ENCODE measurements around the gene NRXN3.

The NRXN3 gene

DNA sequence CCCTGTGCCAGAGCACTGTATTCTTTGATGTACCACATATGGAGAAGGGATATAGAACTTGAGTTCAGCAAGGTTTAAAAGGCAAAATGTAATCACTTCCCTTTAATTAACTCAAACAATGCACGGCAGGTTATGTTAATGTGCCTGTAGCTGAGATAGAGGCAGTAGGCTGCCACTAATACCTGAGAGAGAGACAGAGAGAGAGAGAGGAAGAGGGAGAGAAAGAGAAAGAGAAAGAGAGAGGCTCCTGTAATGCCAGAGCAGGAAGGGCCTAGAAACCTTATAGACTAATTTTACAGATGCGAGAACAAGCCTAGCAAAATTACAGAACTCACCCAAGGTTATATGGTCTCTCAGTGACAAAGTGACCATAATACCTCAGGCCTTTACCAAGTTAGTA lies 679.8 kb downstream of the NRXN3 start:
- Histone ChIP-seq H3K9ac (ENCODE audit: low read length) (no peak overlapping the region), H3K9me3 (ENCODE audit: control insufficient read depth, low read length) (no peaks in the 10 kb centered on the region), H3K4me3 (ENCODE audit: low read length) (no peak overlapping the region), H3K27me3 (ENCODE audit: control insufficient read depth, insufficient read depth, low read length) (no peaks in the 10 kb centered on the region), H3K4me1 (ENCODE audit: control insufficient read depth, insufficient read depth, low read length) (no peaks in the 10 kb centered on the region), H3K36me3 (ENCODE audit: control insufficient read depth, insufficient read depth, low read length) (no peaks in the 10 kb centered on the region)

DNA sequence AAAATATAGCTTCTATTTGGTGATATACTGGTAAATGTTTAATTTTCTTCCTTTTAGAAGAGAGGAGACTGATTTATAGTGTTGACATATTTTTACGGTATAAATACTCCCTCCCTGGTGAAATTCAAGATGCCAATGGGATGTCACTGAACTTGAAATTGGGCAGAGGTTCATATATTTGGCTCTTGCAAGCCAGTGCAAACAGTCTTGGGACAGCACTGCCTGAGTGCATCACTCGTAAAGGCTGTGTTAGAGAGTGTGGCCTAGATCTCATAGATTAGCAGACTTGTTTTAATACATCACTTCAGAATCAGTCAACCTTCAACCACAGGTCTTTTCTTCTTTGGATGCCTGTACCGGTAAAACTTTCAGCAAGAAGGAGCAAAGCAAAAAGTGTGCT lies 681.0 kb downstream of the NRXN3 start:
- no peak overlapping the region for H3K4me3 ChIP-seq (ENCODE audit: low read length)
- H3K9ac ChIP-seq (ENCODE audit: low read length) = no peak overlapping the region
- no peaks in the 10 kb centered on the region for H3K27me3 ChIP-seq (ENCODE audit: control insufficient read depth, insufficient read depth, low read length)
- no peaks in the 10 kb centered on the region for H3K4me1 ChIP-seq (ENCODE audit: control insufficient read depth, insufficient read depth, low read length)
- H3K36me3 ChIP-seq (ENCODE audit: control insufficient read depth, insufficient read depth, low read length) = no peaks in the 10 kb centered on the region
- no peaks in the 10 kb centered on the region for H3K9me3 ChIP-seq (ENCODE audit: control insufficient read depth, low read length)

DNA sequence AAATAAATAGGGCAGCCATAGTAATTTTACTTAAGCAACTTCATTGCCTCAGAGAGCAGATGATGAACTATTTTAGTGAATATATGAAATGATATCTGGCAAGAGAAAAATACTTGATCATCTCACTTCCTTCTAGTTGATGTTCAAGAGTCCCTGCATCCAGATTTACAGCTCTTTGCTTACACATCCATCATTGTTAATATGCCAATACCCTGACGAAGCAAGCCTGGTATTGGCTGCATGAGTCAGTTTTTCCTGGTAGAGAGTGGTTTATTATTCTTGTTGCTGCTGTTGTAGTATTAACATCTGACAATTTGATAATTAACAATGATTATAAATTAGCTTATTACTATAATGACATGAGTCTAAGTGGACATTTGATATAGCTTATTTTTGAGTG lies 681.9 kb downstream of the NRXN3 start:
- H3K9ac ChIP-seq (ENCODE audit: low read length) = no peak overlapping the region
- no peaks in the 10 kb centered on the region for H3K4me1 ChIP-seq (ENCODE audit: control insufficient read depth, insufficient read depth, low read length)
- no peaks in the 10 kb centered on the region for H3K9me3 ChIP-seq (ENCODE audit: control insufficient read depth, low read length)
- H3K36me3 ChIP-seq (ENCODE audit: control insufficient read depth, insufficient read depth, low read length) = no peaks in the 10 kb centered on the region
- no peaks in the 10 kb centered on the region for H3K27me3 ChIP-seq (ENCODE audit: control insufficient read depth, insufficient read depth, low read length)
- no peak overlapping the region for H3K4me3 ChIP-seq (ENCODE audit: low read length)

DNA sequence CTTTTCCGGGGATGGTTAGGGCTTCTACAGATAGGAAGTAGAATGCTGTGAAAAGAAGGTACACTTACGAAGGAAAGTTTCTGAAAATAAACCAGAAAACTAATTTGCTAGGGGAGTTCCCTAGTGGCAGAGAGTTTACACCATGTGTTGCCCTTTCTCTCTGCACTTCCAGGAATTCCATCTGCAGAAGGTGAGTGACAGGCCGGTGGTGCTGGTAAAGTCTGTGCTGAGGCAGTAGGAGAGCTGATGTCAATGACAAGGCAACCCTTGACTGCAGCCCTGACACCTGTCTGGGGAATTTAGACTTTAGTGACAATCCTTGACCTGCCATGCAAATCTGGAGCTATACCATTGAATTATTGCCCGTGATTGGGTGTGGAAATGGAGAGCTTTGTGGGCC lies 687.8 kb downstream of the NRXN3 start:
- Histone ChIP-seq H3K4me3 (ENCODE audit: low read length) (no peak overlapping the region), H3K9ac (ENCODE audit: low read length) (no peak overlapping the region), H3K27me3 (ENCODE audit: control insufficient read depth, insufficient read depth, low read length) (no peaks in the 10 kb centered on the region), H3K4me1 (ENCODE audit: control insufficient read depth, insufficient read depth, low read length) (no peaks in the 10 kb centered on the region), H3K36me3 (ENCODE audit: control insufficient read depth, insufficient read depth, low read length) (no peaks in the 10 kb centered on the region), H3K9me3 (ENCODE audit: control insufficient read depth, low read length) (no peaks in the 10 kb centered on the region)

DNA sequence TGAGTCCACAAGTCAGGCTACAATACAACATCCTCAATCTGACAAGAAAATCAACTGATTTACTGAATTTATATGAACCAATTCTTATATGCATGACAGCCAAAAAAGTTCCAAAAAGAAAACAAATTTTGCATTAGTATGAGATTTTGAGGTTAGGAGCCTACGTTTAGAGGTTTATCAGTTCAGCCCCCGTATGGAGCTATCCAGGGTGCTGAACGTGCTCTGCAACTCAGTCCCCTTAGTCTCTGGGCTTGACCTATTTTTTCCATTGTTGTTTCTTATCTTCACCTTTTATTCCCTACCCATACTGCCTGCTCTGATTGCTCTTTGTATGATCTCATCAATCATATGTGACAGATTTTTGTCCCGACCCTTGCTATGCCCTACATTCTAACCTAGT lies 693.0 kb downstream of the NRXN3 start:
- Histone ChIP-seq H3K4me3 (ENCODE audit: low read length) (no peak overlapping the region), H3K27me3 (ENCODE audit: control insufficient read depth, insufficient read depth, low read length) (no peaks in the 10 kb centered on the region), H3K4me1 (ENCODE audit: control insufficient read depth, insufficient read depth, low read length) (no peaks in the 10 kb centered on the region), H3K9ac (ENCODE audit: low read length) (no peak overlapping the region), H3K36me3 (ENCODE audit: control insufficient read depth, insufficient read depth, low read length) (no peaks in the 10 kb centered on the region), H3K9me3 (ENCODE audit: control insufficient read depth, low read length) (no peaks in the 10 kb centered on the region)

DNA sequence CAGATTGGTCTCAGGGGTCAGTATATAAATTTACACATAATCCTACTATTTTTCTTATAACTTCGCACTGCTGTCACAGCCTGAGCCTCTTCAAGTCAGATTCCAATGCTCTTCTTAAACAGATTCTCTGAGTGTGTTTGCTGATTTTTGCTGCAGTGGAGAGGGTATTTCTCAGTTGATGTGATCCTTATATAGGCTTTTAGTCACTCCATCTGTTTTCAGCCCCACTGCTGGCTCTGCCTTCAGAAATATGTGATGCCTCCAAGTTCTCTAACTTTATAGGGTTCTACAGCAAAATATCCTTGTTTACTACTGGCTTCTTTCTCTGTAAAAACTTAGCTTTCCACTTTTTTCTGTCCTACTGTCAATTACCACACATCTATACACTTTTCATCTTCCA lies 702.7 kb downstream of the NRXN3 start:
- no peaks in the 10 kb centered on the region for H3K4me1 ChIP-seq (ENCODE audit: control insufficient read depth, insufficient read depth, low read length)
- H3K9ac ChIP-seq (ENCODE audit: low read length) = no peak overlapping the region
- no peaks in the 10 kb centered on the region for H3K9me3 ChIP-seq (ENCODE audit: control insufficient read depth, low read length)
- no peaks in the 10 kb centered on the region for H3K27me3 ChIP-seq (ENCODE audit: control insufficient read depth, insufficient read depth, low read length)
- H3K4me3 ChIP-seq (ENCODE audit: low read length) = no peak overlapping the region
- no peaks in the 10 kb centered on the region for H3K36me3 ChIP-seq (ENCODE audit: control insufficient read depth, insufficient read depth, low read length)

DNA sequence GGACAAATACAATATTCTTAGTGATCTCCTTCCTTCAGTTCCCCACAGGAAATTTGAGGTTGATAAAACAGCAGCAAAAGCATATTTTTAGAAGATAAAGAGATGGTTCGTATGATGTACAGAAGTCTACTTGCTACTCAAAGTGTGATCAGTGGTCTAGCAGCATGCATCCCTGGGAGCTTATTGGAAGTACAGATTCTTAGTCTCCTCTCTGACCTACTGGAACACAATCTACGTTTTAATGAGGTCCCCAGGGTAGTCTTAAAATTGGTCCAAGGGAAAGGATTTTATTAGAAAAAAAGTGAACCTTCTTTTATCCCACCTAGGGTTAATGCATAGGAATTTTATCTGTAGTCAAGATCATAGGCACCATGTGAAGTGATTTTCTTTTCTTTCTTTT lies 703.4 kb downstream of the NRXN3 start:
- Histone ChIP-seq H3K27me3 (ENCODE audit: control insufficient read depth, insufficient read depth, low read length) (no peaks in the 10 kb centered on the region), H3K4me3 (ENCODE audit: low read length) (no peak overlapping the region)

DNA sequence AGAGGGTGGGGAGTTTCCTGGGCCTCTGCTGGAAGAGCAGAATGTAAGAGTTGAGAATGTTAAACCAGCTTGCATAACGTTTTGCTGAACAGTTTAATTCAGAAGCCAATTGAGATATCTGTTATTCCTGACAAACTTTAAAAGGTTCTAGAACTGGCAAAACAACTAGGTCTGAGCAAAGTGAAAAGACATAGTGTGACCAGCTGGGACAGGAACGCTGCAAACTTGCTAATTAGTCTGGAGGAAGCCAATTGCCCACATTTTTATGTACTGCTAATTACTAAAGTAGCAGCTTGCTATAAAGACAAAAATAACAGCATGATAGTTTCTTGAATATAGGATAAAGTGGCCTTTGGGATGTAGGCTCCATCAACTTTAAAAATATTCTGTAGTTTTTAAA lies 704.9 kb downstream of the NRXN3 start:
- no peak overlapping the region for H3K9ac ChIP-seq (ENCODE audit: low read length)
- H3K27me3 ChIP-seq (ENCODE audit: control insufficient read depth, insufficient read depth, low read length) = no peaks in the 10 kb centered on the region
- no peaks in the 10 kb centered on the region for H3K4me1 ChIP-seq (ENCODE audit: control insufficient read depth, insufficient read depth, low read length)
- H3K9me3 ChIP-seq (ENCODE audit: control insufficient read depth, low read length) = no peaks in the 10 kb centered on the region
- H3K36me3 ChIP-seq (ENCODE audit: control insufficient read depth, insufficient read depth, low read length) = no peaks in the 10 kb centered on the region
- H3K4me3 ChIP-seq (ENCODE audit: low read length) = no peak overlapping the region

More for the DNA sequence above, 703.4 kb downstream of the NRXN3 start:
- Histone ChIP-seq H3K36me3 (ENCODE audit: control insufficient read depth, insufficient read depth, low read length) (no peaks in the 10 kb centered on the region), H3K4me1 (ENCODE audit: control insufficient read depth, insufficient read depth, low read length) (no peaks in the 10 kb centered on the region), H3K9me3 (ENCODE audit: control insufficient read depth, low read length) (no peaks in the 10 kb centered on the region), H3K9ac (ENCODE audit: low read length) (no peak overlapping the region)

DNA sequence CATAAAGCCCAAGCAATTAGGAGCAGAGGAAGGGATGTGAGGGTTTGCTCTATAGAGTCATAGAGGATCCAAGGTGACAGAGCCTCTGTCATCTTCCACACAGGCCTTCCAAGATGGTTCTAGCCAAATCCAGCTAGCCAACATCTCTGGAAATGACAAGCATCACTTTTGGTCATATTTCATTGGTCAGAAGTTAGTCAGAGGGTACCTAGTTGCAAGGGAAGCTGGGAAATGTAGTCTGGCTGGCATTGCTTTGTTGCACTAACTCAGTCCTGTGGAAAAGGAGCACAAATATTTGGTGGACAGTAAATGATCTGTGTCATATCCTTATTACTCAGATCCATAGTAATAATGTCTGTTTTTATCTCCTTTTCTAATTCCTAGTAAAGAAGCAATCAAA lies 715.7 kb downstream of the NRXN3 start:
- Histone ChIP-seq H3K4me1 (ENCODE audit: control insufficient read depth, insufficient read depth, low read length) (no peaks in the 10 kb centered on the region), H3K9ac (ENCODE audit: low read length) (no peak overlapping the region), H3K4me3 (ENCODE audit: low read length) (no peak overlapping the region), H3K36me3 (ENCODE audit: control insufficient read depth, insufficient read depth, low read length) (no peaks in the 10 kb centered on the region), H3K27me3 (ENCODE audit: control insufficient read depth, insufficient read depth, low read length) (no peaks in the 10 kb centered on the region), H3K9me3 (ENCODE audit: control insufficient read depth, low read length) (no peaks in the 10 kb centered on the region)

DNA sequence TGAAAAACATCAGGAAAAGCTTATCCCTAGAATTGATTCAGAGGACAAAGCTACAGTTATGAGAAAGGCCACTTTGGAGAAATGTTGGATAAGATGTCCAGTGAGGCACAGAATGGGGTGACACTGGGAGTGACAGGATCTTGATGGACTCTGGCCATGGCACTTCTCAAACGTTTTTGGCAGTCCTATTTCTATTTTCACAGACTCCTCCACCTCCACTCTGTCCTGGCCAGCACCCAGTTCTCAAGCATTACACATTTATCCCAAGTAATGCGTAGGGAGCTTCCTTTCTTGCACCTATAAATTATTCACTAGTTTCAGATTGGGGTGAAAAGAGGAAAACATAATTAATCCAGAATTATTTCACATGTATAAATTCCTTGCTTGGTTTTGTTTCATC lies 727.3 kb downstream of the NRXN3 start:
- Histone ChIP-seq H3K9ac (ENCODE audit: low read length) (no peak overlapping the region), H3K4me3 (ENCODE audit: low read length) (no peak overlapping the region), H3K9me3 (ENCODE audit: control insufficient read depth, low read length) (no peaks in the 10 kb centered on the region), H3K27me3 (ENCODE audit: control insufficient read depth, insufficient read depth, low read length) (no peaks in the 10 kb centered on the region), H3K4me1 (ENCODE audit: control insufficient read depth, insufficient read depth, low read length) (no peaks in the 10 kb centered on the region), H3K36me3 (ENCODE audit: control insufficient read depth, insufficient read depth, low read length) (no peaks in the 10 kb centered on the region)

DNA sequence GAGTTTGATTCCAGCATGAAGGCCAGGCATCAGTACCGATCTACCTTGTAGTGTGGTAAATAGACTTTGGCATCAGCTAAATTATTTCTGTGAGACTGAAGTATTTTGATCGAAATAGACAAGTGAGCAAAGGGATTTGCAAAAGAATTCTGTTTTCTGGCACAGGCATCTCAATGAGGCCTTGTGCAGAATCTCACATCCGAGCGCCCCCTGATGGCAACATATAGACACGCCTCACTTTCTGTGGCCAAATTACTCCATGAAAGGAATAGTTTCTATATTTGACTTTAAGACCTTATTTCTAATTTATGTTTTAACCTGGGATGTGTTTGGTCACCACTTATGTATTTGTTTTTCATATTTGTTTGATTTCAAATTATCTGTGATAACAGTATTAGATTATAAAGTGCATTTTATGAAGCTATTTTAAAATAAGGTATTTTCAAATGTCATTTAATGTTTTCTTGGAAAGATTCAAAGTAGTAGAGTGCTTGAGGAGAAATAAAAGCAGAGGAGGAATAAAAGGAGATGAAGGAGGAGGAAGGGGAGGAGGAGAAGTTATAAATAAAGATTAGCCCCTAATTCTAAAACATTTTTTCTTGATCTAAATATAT lies 731.9 kb downstream of the NRXN3 start:
- Histone ChIP-seq H3K4me1 (ENCODE audit: control insufficient read depth, insufficient read depth, low read length) (no peaks in the 10 kb centered on the region), H3K9ac (ENCODE audit: low read length) (no peak overlapping the region), H3K27me3 (ENCODE audit: control insufficient read depth, insufficient read depth, low read length) (no peaks in the 10 kb centered on the region), H3K9me3 (ENCODE audit: control insufficient read depth, low read length) (no peaks in the 10 kb centered on the region), H3K4me3 (ENCODE audit: low read length) (no peak overlapping the region), H3K36me3 (ENCODE audit: control insufficient read depth, insufficient read depth, low read length) (no peaks in the 10 kb centered on the region)

DNA sequence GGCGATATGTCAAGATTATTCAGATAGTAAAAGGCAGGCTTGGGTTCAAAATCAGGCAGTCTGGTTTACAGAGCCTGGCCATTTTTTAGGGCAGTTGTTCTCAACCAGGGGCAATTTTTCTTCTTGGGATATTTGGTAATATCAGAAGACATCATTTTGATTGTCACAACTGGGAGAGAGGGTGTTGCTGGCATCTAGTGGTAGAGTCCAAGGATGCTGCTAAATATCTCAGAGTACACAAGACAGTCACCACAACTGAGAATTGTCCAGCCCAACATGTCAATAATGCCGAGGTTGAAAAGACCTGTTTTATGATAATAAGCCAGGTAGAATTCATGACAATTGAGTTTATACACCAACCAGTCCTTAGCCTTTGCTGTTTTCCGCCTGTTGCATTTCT lies 733.9 kb downstream of the NRXN3 start:
- Histone ChIP-seq H3K36me3 (ENCODE audit: control insufficient read depth, insufficient read depth, low read length) (no peaks in the 10 kb centered on the region), H3K4me3 (ENCODE audit: low read length) (no peak overlapping the region), H3K9ac (ENCODE audit: low read length) (no peak overlapping the region), H3K9me3 (ENCODE audit: control insufficient read depth, low read length) (no peaks in the 10 kb centered on the region), H3K4me1 (ENCODE audit: control insufficient read depth, insufficient read depth, low read length) (no peaks in the 10 kb centered on the region), H3K27me3 (ENCODE audit: control insufficient read depth, insufficient read depth, low read length) (no peaks in the 10 kb centered on the region)

DNA sequence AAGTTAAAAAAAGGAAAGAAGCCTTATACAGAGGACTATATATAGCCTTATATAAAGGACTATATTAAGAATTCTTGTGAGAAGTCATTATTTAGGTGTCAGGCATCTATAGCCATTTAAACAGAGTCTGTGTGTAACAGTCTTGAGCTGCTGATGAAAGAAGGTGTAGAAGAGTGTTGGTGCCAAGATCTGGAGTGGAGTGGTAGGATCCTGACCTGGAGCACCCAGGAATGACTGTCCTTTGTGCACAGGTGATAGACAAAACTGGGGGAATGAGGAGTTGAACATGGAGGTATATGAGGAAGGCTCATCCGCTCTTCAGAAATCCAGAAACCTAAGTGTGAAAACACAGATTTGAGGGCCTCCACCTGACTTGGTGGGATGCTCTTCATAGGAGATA lies 747.3 kb downstream of the NRXN3 start:
- Histone ChIP-seq H3K27me3 (ENCODE audit: control insufficient read depth, insufficient read depth, low read length) (no peaks in the 10 kb centered on the region), H3K4me1 (ENCODE audit: control insufficient read depth, insufficient read depth, low read length) (no peaks in the 10 kb centered on the region), H3K9ac (ENCODE audit: low read length) (no peak overlapping the region), H3K9me3 (ENCODE audit: control insufficient read depth, low read length) (no peaks in the 10 kb centered on the region), H3K4me3 (ENCODE audit: low read length) (no peak overlapping the region), H3K36me3 (ENCODE audit: control insufficient read depth, insufficient read depth, low read length) (no peaks in the 10 kb centered on the region)

All from mucosa of stomach (tissue), 1 donor.